DND-41 (cell line): ENCODE measurements around the gene MYT1.

ENCODE experiments used
- ATAC-seq: fragments of 200-7000 bp; cut with Tn5 transposase; 3 replicates; pipeline ENCODE4 v1.9.1; 2021; ENCODE audit warnings: low read depth; ENCODE audit not compliant: insufficient read depth
- DNase-seq: peaks from one replicate; pipeline ENCODE4 v3.0.0-alpha.2; 2020
- H2AFZ ChIP-seq: 2 replicates; pipeline ENCODE4 v1.6.0; 2012; ENCODE audit warnings: low read depth, low read length
- H3K27ac ChIP-seq: 2 replicates; pipeline ENCODE4 v1.5.1; 2012; ENCODE audit warnings: low read length, inconsistent platforms
- H3K27me3 ChIP-seq: fragments of 200-600 bp; sonication (generic); 2 replicates; pipeline ENCODE4 v1.6.0; 2012; ENCODE audit warnings: low read length, mild to moderate bottlenecking, inconsistent platforms; ENCODE audit not compliant: insufficient read depth, poor library complexity
- H3K36me3 ChIP-seq: 2 replicates; pipeline ENCODE4 v1.5.1; 2012; ENCODE audit warnings: low read length, inconsistent platforms; ENCODE audit not compliant: insufficient read depth
- H3K4me1 ChIP-seq: 2 replicates; pipeline ENCODE4 v1.5.1; 2012; ENCODE audit warnings: mild to moderate bottlenecking, low read length; ENCODE audit not compliant: insufficient read depth
- H3K4me2 ChIP-seq: 2 replicates; pipeline ENCODE4 v1.6.0; 2012; ENCODE audit warnings: mild to moderate bottlenecking, moderate library complexity, low read length, inconsistent platforms; ENCODE audit not compliant: insufficient read depth
- H3K4me3 ChIP-seq, 2 experiments: fragments of 200-600 bp in 1 of 2; shearing (Covaris generic) in 1 of 2; 2 replicates each; pipeline ENCODE4 v1.5.1; 2012 to 2016; ENCODE audit warnings: inconsistent platforms in 2 of 2, low read length in 2 of 2, mild to moderate bottlenecking in 2 of 2, low read depth in 1 of 2, moderate library complexity in 1 of 2
- H3K79me2 ChIP-seq: 2 replicates; pipeline ENCODE4 v1.6.0; 2012; ENCODE audit warnings: low read length, inconsistent platforms; ENCODE audit not compliant: insufficient read depth
- H3K9ac ChIP-seq: 2 replicates; pipeline ENCODE4 v1.6.0; 2012; ENCODE audit warnings: low read depth, mild to moderate bottlenecking, inconsistent platforms, low read length, moderate library complexity
- H3K9me3 ChIP-seq: 2 replicates; pipeline ENCODE4 v1.5.1; 2012; ENCODE audit warnings: low read length, moderate library complexity, mild to moderate bottlenecking, inconsistent platforms; ENCODE audit not compliant: insufficient read depth, severe bottlenecking
- H4K20me1 ChIP-seq: 2 replicates; pipeline ENCODE4 v1.6.0; 2012; ENCODE audit warnings: low read length; ENCODE audit not compliant: insufficient read depth
- CTCF ChIP-seq: IDR thresholded peaks from 2 replicates; pipeline ENCODE4 v1.5.1; 2012; ENCODE audit warnings: borderline replicate concordance, low read length, moderate library complexity, mild to moderate bottlenecking; ENCODE audit not compliant: poor library complexity, severe bottlenecking; ENCODE audit errors: extremely low read depth
- EZH2 ChIP-seq: IDR thresholded peaks from 3 replicates; pipeline ENCODE4 v1.6.1; 2012; ENCODE audit warnings: borderline replicate concordance, low read depth, mild to moderate bottlenecking, moderate library complexity, low read length, inconsistent platforms; ENCODE audit not compliant: severe bottlenecking

Gene MYT1

DNA sequence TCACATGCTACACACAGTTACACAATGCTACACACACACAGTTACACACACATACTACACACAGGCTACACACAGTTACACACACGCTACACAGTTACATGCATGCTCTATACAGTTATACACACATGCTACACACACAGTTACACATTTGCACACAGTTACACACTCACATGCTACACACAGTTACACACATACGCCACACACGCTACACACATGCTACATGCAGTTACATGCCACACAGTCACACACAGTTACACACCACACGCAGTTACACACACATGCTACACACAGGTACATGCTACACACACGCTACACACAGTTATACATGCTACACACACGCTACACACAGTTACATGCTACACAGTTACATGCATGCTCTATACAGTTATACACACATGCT, 15.6 kb downstream of the MYT1 start:
- Histone ChIP-seq H3K79me2 (no peaks in the 10 kb centered on the region), H3K27me3 (no peaks in the 10 kb centered on the region), H3K4me2 (no peak overlapping the region), H3K4me1 (no peaks in the 10 kb centered on the region), H3K9me3 (no peaks in the 10 kb centered on the region), H3K27ac (no peak overlapping the region), H3K36me3 (no peaks in the 10 kb centered on the region), H2AFZ (no peak overlapping the region), H3K4me3 (no peak overlapping the region), H4K20me1 (peaks cover 3% of the 10 kb centered on the region; the same call in 1 of the 2 replicates), H3K9ac (no peak overlapping the region)
- ATAC-seq (no peak), DNase-seq (no peak)
- TF ChIP-seq EZH2, result no peak
- no peak for TF ChIP-seq CTCF

DNA sequence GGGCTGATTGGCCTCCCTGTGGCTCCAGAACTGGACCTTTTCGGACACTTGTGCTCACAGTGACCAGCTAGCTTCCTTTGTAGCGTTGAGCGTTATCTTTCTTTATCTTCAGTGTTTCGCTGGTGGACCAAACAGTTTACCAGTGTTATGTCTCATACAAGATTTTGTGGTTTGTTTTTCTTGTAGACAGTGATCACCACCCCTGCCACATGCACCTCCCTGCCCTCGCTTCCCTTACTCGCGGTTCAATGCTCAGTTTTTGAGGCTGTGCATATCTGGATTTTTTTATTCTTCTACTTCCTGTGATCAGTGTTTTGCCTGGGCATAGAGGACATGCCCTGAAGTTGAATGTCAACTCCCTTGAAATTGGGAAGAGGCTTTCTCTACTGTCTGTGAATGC, 16.4 kb downstream of the MYT1 start:
- no peaks in the 10 kb centered on the region for H3K9me3 ChIP-seq
- H4K20me1 ChIP-seq, result peaks cover 3% of the 10 kb centered on the region; the same call in 1 of the 2 replicates
- H3K79me2 ChIP-seq, result no peaks in the 10 kb centered on the region
- H3K4me2 ChIP-seq, result no peak overlapping the region
- no peak for ATAC-seq
- H3K36me3 ChIP-seq, result no peaks in the 10 kb centered on the region
- no peak for DNase-seq
- H2AFZ ChIP-seq, result no peak overlapping the region
- H3K27ac ChIP-seq, result no peak overlapping the region
- H3K4me3 ChIP-seq, result no peak overlapping the region
- H3K9ac ChIP-seq, result no peak overlapping the region
- TF ChIP-seq CTCF, result no peak
- no peak for TF ChIP-seq EZH2
- no peaks in the 10 kb centered on the region for H3K27me3 ChIP-seq
- no peaks in the 10 kb centered on the region for H3K4me1 ChIP-seq

DNA sequence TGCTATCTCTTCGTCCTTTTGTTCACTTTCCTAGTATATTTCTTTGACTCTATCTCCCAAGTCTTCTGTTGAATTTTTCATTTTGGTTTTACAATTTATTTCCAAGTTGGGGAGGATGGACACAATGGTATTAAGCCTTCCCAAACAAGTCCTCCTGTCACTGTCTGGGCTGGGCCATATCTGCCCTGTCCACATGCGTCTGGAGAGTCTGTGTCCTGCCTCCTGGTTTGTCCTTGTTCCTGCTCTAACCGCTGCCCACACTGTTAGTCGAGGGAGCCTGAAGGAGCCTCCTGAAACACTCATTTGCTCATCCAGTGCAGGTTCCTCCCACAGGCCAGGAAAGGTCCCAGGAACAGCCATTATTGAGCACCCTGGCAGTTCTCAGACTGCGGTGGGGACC, 17.1 kb downstream of the MYT1 start:
- Histone ChIP-seq H3K79me2 (no peaks in the 10 kb centered on the region), H3K27me3 (no peaks in the 10 kb centered on the region), H3K36me3 (no peaks in the 10 kb centered on the region), H3K9ac (no peak overlapping the region), H3K4me1 (no peaks in the 10 kb centered on the region), H2AFZ (no peak overlapping the region), H3K27ac (no peak overlapping the region), H3K4me2 (no peak overlapping the region), H4K20me1 (peaks cover 3% of the 10 kb centered on the region; the same call in 1 of the 2 replicates), H3K9me3 (peaks cover 5% of the 10 kb centered on the region), H3K4me3 (no peak overlapping the region)
- no peak for ATAC-seq
- TF ChIP-seq CTCF (no peak), EZH2 (no peak)
- no peak for DNase-seq
